ENCODE measurements around the gene CIB4.

- TF ChIP-seq GATA3 (IDR thresholded peaks at IDR 0.05; ENCODE audit: low read depth, low read length) (no peak), GATA2 (IDR thresholded peaks at IDR 0.05; ENCODE audit: low read depth, low read length) (no peak)
These were observed 7.7 kb downstream of the CIB4 start for GRCh38 chr2:26633351-26633945.
